Measurements from ENCODE around the gene ACSS1. TPM values are rescaled to one million over a fixed set of nuclear protein-coding genes. Genes with fewer than 3 reads are reported as not detected.

The ACSS1 gene
- total and polyA plus RNA-seq, 12 donors: 7.2 to 97.3 (median 16.9) TPM

- intact Hi-C loops (cut with DNase I): no loop called here
- Histone ChIP-seq H3K36me3 (replicated peaks in 1 of 2) (peaks cover 0 to 83% of the 10 kb centered on the region in 2 donors), H3K4me1 (replicated peaks in 1 of 2) (no peaks in the 10 kb centered on the region), H3K4me3 (no peak overlapping the region), H3K9me3 (replicated peaks in 1 of 3) (no peaks in the 10 kb centered on the region), H3K27ac (no peak overlapping the region), H3K27me3 (no peaks in the 10 kb centered on the region)
- TF ChIP-seq, protein P1, sequence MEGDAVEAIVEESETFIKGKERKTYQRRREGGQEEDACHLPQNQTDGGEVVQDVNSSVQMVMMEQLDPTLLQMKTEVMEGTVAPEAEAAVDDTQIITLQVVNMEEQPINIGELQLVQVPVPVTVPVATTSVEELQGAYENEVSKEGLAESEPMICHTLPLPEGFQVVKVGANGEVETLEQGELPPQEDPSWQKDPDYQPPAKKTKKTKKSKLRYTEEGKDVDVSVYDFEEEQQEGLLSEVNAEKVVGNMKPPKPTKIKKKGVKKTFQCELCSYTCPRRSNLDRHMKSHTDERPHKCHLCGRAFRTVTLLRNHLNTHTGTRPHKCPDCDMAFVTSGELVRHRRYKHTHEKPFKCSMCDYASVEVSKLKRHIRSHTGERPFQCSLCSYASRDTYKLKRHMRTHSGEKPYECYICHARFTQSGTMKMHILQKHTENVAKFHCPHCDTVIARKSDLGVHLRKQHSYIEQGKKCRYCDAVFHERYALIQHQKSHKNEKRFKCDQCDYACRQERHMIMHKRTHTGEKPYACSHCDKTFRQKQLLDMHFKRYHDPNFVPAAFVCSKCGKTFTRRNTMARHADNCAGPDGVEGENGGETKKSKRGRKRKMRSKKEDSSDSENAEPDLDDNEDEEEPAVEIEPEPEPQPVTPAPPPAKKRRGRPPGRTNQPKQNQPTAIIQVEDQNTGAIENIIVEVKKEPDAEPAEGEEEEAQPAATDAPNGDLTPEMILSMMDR (IDR thresholded peaks at IDR 0.05): no peak
- TF ChIP-seq POLR2A (IDR thresholded peaks at IDR 0.05): no peak
- DNase-seq: peak in 1 of 7 donors; percentile 47
- WGBS, 4 donors: 85 to 95% (median 93%) methylated on average over 9 of the region's 9 CpGs
These were observed 93.5 kb downstream of the ACSS1 start for GRCh38 chr20:24964506-24964840.

- Histone ChIP-seq H3K36me3 (replicated peaks in 1 of 2) (peaks cover 0 to 81% of the 10 kb centered on the region in 2 donors), H3K9me3 (replicated peaks in 1 of 3) (no peaks in the 10 kb centered on the region), H3K27ac (no peak overlapping the region), H3K27me3 (no peaks in the 10 kb centered on the region), H3K4me1 (replicated peaks in 1 of 2) (no peaks in the 10 kb centered on the region), H3K4me3 (no peak overlapping the region)
- TF ChIP-seq, protein P1 (IDR thresholded peaks at IDR 0.05): no peak
- TF ChIP-seq POLR2A (IDR thresholded peaks at IDR 0.05): no peak
- intact Hi-C loops (cut with DNase I): no loop called here
- WGBS, 4 donors: 94 to 98% (median 96%) methylated on average over 14 to 21 of the region's 21 CpGs
- peak in 2 of 7 donors; percentile 11 to 38 for DNase-seq
These were observed 94.0 kb downstream of the ACSS1 start for GRCh38 chr20:24963672-24964505.

- Histone ChIP-seq H3K4me1 (replicated peaks in 1 of 2) (no peaks in the 10 kb centered on the region), H3K9me3 (replicated peaks in 1 of 3) (no peaks in the 10 kb centered on the region), H3K27ac (no peak overlapping the region), H3K27me3 (no peaks in the 10 kb centered on the region), H3K36me3 (replicated peaks in 1 of 2) (peaks cover 0 to 72% of the 10 kb centered on the region in 2 donors), H3K4me3 (no peak overlapping the region)
- peak in 1 of 7 donors; percentile 24 for DNase-seq
- intact Hi-C loops (cut with DNase I): no loop called here
- TF ChIP-seq, protein P1 (IDR thresholded peaks at IDR 0.05): no peak
- no peak for TF ChIP-seq POLR2A (IDR thresholded peaks at IDR 0.05)
- 91 to 96% (median 94%) methylated on average over 6 of the region's 6 CpGs for WGBS, 4 donors
These were observed 95.4 kb downstream of the ACSS1 start for GRCh38 chr20:24962510-24962909.

- no peaks in the 10 kb centered on the region for H3K27me3 ChIP-seq
- 88 to 96% (median 92%) methylated on average over 2 of the region's 2 CpGs for WGBS, 4 donors
- TF ChIP-seq, protein P1 (IDR thresholded peaks at IDR 0.05): no peak
- TF ChIP-seq POLR2A (IDR thresholded peaks at IDR 0.05): no peak
- no peak overlapping the region for H3K27ac ChIP-seq
- intact Hi-C loops (cut with DNase I): no loop called here
- DNase-seq: no peak
- no peaks in the 10 kb centered on the region for H3K4me1 ChIP-seq (replicated peaks in 1 of 2)
- peaks cover 0 to 69% of the 10 kb centered on the region in 2 donors for H3K36me3 ChIP-seq (replicated peaks in 1 of 2)
- no peaks in the 10 kb centered on the region for H3K9me3 ChIP-seq (replicated peaks in 1 of 3)
- H3K4me3 ChIP-seq: no peak overlapping the region
These were observed 95.8 kb downstream of the ACSS1 start for GRCh38 chr20:24962182-24962492.
